Ascending aorta (tissue), 2 donors: ENCODE measurements around the gene SV2B. TPM values are rescaled to one million over a fixed set of nuclear protein-coding genes. Genes with fewer than 3 reads are reported as not detected.

Source experiments
- DNase-seq, 2 donors: peaks; one replicate each; pipeline ENCODE4 v3.0.0-alpha.2; 2019; ENCODE audit warnings: low spot score in 2 of 2
- H3K27ac ChIP-seq, 2 donors: fragments of 200-600 bp; sonication (generic); one replicate each; pipeline ENCODE4 v1.5.1; 2016 to 2017; ENCODE audit warnings: mild to moderate bottlenecking in 1 of 2
- H3K27me3 ChIP-seq: fragments of 200-600 bp; sonication (generic); one replicate; pipeline ENCODE4 v1.5.1; 2017
- H3K36me3 ChIP-seq, 2 donors: fragments of 200-600 bp; sonication (generic); one replicate each; pipeline ENCODE4 v1.5.1; 2016
- H3K4me1 ChIP-seq, 2 donors: fragments of 200-600 bp; sonication (generic); one replicate each; pipeline ENCODE4 v1.5.1; 2016 to 2017; ENCODE audit warnings: mild to moderate bottlenecking in 1 of 2
- H3K4me3 ChIP-seq, 2 donors: fragments of 200-600 bp; sonication (generic); one replicate each; pipeline ENCODE4 v1.5.1; 2016 to 2017; ENCODE audit warnings: mild to moderate bottlenecking in 1 of 2
- H3K9me3 ChIP-seq, 2 donors: fragments of 200-600 bp; sonication (generic); one replicate each; pipeline ENCODE4 v1.5.1; 2016
- intact Hi-C: fragments of 100-400 bp; cut with DNase I; formaldehyde crosslinking; loops from one replicate; pipeline ENCODE4 v1.15.1; 2023
- total RNA-seq: library from RNA; depleted of rRNA; stranded (reverse); fragments of >200 nt; gene quantifications from one replicate; pipeline ENCODE4 v1.1.0, GENCODE V29; 2016
- TF ChIP-seq, protein P1 (sequence below), 3 experiments: fragments of 200-600 bp in 2 of 3; fragments of 450-650 bp in 1 of 3; sonication (generic) in 2 of 3; IDR thresholded peaks; one replicate each; pipeline ENCODE4 v1.5.1; 2016 to 2019; ENCODE audit warnings: antibody characterized with exemption in 3 of 3, mild to moderate bottlenecking in 1 of 3, moderate library complexity in 1 of 3

The SV2B gene
- total RNA-seq, 1 donor from 2014 or later, result 0.11 TPM

DNA sequence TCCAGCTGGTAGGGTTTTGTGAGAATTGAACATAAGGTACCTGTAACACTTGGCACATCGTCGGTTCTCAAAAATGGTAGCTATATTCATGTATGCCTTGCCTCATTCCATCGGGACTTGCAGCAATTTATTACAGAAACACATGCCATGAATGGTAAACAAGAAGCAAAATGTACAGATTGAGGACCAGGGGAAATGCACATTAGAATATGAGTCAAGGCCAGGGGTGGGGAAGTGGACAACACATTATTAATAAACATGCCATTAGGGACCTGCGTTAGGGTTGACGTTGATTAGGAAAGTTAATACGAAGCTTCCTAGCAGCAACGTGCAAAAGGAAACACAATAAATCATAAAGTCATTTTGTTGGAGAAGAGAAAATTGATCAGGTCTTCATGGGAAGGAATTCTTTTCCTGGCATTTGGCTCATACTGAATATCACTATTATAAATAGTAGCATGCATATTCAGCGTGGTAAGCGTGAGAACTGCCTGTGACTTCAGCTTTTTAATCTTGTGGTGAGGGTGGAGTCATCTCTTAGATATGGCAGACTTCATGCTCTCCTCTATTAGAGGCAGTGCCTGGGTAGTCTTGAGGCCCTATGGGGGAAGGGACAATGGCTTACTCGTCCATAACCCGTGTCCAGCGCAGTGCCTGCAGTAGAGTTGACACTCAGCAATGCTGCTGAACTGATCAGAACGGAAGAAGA lies 184.9 kb downstream of the SV2B start:
- intact Hi-C loops, result no loop called here
- H3K4me1 ChIP-seq, result no peaks in the 10 kb centered on the region
- no peaks in the 10 kb centered on the region for H3K27me3 ChIP-seq
- no peak overlapping the region for H3K27ac ChIP-seq
- no peak for DNase-seq
- H3K36me3 ChIP-seq, result no peaks in the 10 kb centered on the region
- no peak overlapping the region for H3K4me3 ChIP-seq
- TF ChIP-seq, protein P1, sequence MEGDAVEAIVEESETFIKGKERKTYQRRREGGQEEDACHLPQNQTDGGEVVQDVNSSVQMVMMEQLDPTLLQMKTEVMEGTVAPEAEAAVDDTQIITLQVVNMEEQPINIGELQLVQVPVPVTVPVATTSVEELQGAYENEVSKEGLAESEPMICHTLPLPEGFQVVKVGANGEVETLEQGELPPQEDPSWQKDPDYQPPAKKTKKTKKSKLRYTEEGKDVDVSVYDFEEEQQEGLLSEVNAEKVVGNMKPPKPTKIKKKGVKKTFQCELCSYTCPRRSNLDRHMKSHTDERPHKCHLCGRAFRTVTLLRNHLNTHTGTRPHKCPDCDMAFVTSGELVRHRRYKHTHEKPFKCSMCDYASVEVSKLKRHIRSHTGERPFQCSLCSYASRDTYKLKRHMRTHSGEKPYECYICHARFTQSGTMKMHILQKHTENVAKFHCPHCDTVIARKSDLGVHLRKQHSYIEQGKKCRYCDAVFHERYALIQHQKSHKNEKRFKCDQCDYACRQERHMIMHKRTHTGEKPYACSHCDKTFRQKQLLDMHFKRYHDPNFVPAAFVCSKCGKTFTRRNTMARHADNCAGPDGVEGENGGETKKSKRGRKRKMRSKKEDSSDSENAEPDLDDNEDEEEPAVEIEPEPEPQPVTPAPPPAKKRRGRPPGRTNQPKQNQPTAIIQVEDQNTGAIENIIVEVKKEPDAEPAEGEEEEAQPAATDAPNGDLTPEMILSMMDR (IDR thresholded peaks at IDR 0.05), result no peak
- no peaks in the 10 kb centered on the region for H3K9me3 ChIP-seq

DNA sequence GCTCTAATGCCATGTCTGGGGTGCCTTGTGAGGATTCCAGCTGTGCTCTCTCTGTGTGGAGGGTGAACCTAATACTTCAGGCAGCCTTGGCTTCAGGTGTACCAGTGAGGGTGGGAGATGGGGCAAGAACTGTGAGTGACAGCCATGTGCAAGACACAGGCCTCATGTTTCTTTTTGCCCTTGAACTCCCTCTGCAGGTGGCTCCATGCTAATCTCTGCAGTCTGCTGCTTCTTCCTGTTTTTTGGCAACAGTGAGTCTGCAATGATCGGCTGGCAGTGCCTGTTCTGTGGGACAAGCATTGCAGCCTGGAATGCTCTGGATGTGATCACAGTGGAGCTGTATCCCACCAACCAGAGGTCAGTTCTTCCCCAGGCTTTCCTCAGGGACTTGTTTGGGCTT lies 189.3 kb downstream of the SV2B start:
- Histone ChIP-seq H3K4me1 (no peaks in the 10 kb centered on the region), H3K4me3 (no peak overlapping the region), H3K36me3 (no peaks in the 10 kb centered on the region), H3K27me3 (no peaks in the 10 kb centered on the region), H3K9me3 (no peaks in the 10 kb centered on the region), H3K27ac (no peak overlapping the region)
- DNase-seq, result no peak
- TF ChIP-seq, protein P1 (IDR thresholded peaks at IDR 0.05), result no peak
- intact Hi-C loops, result no loop called here

DNA sequence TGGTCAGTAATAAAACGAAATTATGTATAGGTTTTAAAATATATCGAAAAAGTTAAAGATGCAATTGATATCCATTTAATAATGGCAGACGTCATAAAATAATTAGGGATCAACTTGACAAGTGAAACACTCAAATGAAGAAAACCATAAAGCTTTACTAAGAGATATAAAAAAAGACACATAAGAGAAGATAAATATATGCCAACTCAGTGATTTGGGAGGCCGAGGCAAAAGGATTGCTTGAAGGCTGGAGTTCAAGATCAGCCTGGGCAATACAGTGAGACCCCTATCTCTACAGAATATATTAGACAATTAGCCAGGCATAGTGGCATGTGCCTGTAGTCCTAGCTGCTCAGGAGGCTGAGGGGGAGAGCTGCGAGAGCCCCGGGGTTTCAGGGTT lies 190.5 kb downstream of the SV2B start:
- intact Hi-C loops, result no loop called here
- TF ChIP-seq, protein P1 (IDR thresholded peaks at IDR 0.05), result no peak
- Histone ChIP-seq H3K9me3 (no peaks in the 10 kb centered on the region), H3K27ac (no peak overlapping the region), H3K4me1 (no peaks in the 10 kb centered on the region), H3K4me3 (no peak overlapping the region), H3K36me3 (no peaks in the 10 kb centered on the region), H3K27me3 (no peaks in the 10 kb centered on the region)
- DNase-seq, result no peak

DNA sequence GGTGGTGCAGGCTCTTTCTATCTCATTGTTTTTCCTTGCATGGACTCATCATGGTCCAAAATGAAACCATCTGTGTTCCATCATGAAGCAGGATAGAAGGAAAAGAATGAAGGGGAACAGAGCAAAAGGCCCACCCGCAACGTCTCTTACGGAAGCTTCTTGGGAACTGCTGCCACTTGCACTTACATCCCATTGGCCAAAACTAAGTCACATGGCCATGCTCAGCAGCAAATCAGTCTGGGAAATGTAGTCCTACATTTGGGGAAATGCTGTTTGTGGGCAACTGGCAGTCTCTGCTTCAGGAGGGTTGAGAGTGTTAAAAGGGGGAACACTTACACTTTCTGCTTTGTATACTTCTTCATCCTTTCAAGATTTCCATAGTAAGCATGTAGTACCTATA lies 191.6 kb downstream of the SV2B start:
- H3K4me3 ChIP-seq, result no peak overlapping the region
- DNase-seq, result no peak
- TF ChIP-seq, protein P1 (IDR thresholded peaks at IDR 0.05), result no peak
- no peaks in the 10 kb centered on the region for H3K27me3 ChIP-seq
- no peaks in the 10 kb centered on the region for H3K4me1 ChIP-seq
- intact Hi-C loops, result no loop called here
- H3K27ac ChIP-seq, result no peak overlapping the region
- H3K36me3 ChIP-seq, result no peaks in the 10 kb centered on the region
- H3K9me3 ChIP-seq, result no peaks in the 10 kb centered on the region

DNA sequence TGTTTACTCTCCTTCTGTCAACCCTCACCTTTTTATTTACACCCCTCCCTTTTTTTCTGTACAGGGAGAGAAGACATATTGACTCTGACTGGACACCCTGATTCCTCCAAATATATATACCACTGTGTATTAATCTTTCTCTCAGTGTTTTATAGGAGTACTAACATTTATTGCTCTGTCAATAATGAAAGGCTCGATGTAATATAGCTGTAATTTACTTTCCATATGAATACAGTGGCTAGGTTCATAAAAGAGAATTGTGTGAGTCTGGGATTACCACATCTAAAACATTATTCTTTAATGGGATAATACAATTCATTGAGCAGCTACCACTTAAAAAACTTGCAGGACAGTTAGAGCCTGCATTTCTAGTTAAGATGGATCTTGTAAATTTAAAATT lies 194.3 kb downstream of the SV2B start:
- no peak overlapping the region for H3K27ac ChIP-seq
- H3K27me3 ChIP-seq, result no peaks in the 10 kb centered on the region
- intact Hi-C loops, result no loop called here
- TF ChIP-seq, protein P1 (IDR thresholded peaks at IDR 0.05), result no peak
- no peaks in the 10 kb centered on the region for H3K9me3 ChIP-seq
- no peaks in the 10 kb centered on the region for H3K4me1 ChIP-seq
- H3K4me3 ChIP-seq, result no peak overlapping the region
- H3K36me3 ChIP-seq, result no peaks in the 10 kb centered on the region
- no peak for DNase-seq

DNA sequence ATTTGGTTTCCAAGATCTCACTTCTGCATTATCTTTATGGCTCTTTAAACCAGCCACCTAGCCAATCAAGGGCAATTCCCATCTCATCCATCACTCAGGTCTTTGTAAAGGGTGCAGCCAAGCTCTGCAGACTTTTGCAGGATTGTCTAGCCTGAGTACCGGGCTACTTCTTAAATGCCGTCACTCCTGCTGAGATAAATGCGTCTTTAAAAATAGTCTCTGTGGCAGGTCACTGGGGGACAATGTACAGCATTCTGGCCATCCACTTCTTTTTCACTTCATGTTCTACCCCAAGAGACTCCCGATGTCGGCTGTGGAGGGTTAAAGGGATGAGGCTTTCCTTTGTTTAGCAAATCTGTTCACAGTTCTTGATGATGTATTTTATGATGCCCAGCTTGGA lies 194.7 kb downstream of the SV2B start:
- Histone ChIP-seq H3K9me3 (no peaks in the 10 kb centered on the region), H3K36me3 (no peaks in the 10 kb centered on the region), H3K27me3 (no peaks in the 10 kb centered on the region), H3K4me1 (no peaks in the 10 kb centered on the region), H3K4me3 (no peak overlapping the region), H3K27ac (no peak overlapping the region)
- TF ChIP-seq, protein P1 (IDR thresholded peaks at IDR 0.05), result no peak
- DNase-seq, result no peak
- intact Hi-C loops, result no loop called here
